Prostate gland (tissue), 2 donors: ENCODE data around the gene UCP1. TPM values are rescaled to one million over a fixed set of nuclear protein-coding genes. Genes with fewer than 3 reads are reported as not detected.

Experiments used
- DNase-seq: peaks from one replicate; pipeline ENCODE4 v3.0.0-alpha.2; 2019; ENCODE audit warnings: low spot score
- H3K27ac ChIP-seq, 2 donors: fragments of 200-600 bp; sonication (generic); 2 replicates each; pipeline ENCODE4 v1.5.1; 2017 to 2019
- H3K27me3 ChIP-seq: fragments of 200-600 bp; sonication (generic); replicated peaks from 2 replicates; pipeline ENCODE4 v1.5.1; 2019; ENCODE audit not compliant: insufficient read depth
- H3K36me3 ChIP-seq, 2 donors: fragments of 200-600 bp; sonication (generic); 1 replicate in 1 of 2; 2 replicates in 1 of 2; pipeline versions ENCODE4 v1.5.1 to v1.8.1; 2017 to 2019
- H3K4me1 ChIP-seq: fragments of 200-600 bp; sonication (generic); replicated peaks from 2 replicates; pipeline ENCODE4 v1.5.1; 2019
- H3K4me3 ChIP-seq, 2 donors: fragments of 200-600 bp; sonication (generic); 2 replicates each; pipeline ENCODE4 v1.5.1; 2017 to 2019
- H3K9me3 ChIP-seq: fragments of 200-600 bp; sonication (generic); 2 replicates; pipeline ENCODE4 v1.5.1; 2017
- POLR2A ChIP-seq: fragments of 450-650 bp; IDR thresholded peaks from one replicate; pipeline ENCODE4 v1.6.1; 2016; ENCODE audit warnings: antibody characterized with exemption, mild to moderate bottlenecking
- POLR2AphosphoS5 ChIP-seq: sonication (generic); formaldehyde crosslinking; IDR thresholded peaks from one replicate; pipeline ENCODE4 v1.6.1; 2017; ENCODE audit warnings: antibody characterized with exemption
- WGBS: methylation state at CpG from one replicate; pipeline ENCODE4 v1.1.5; 2018; 5-methylcytosine and 5-hydroxymethylcytosine counted together
- intact Hi-C: fragments of 100-400 bp; cut with DNase I; formaldehyde crosslinking; loops from one replicate; pipeline ENCODE4 v1.14.2; 2022
- total RNA-seq, 2 donors: library from RNA; depleted of rRNA; stranded (reverse); fragments of >200 nt; gene quantifications; one replicate each; pipeline ENCODE4 v1.1.0, GENCODE V29; 2016
- TF ChIP-seq, protein P1 (sequence below), 4 experiments: fragments of 200-600 bp in 2 of 4; fragments of 450-650 bp in 2 of 4; sonication (generic) in 2 of 4; IDR thresholded peaks; 1 replicate in 3 of 4; 2 replicates in 1 of 4; pipeline ENCODE4 v1.5.1; 2016 to 2019; ENCODE audit warnings: antibody characterized with exemption in 4 of 4, mild to moderate bottlenecking in 2 of 4, moderate library complexity in 2 of 4

Gene UCP1
- total RNA-seq, 2 donors from 2014 or later: not detected

DNA sequence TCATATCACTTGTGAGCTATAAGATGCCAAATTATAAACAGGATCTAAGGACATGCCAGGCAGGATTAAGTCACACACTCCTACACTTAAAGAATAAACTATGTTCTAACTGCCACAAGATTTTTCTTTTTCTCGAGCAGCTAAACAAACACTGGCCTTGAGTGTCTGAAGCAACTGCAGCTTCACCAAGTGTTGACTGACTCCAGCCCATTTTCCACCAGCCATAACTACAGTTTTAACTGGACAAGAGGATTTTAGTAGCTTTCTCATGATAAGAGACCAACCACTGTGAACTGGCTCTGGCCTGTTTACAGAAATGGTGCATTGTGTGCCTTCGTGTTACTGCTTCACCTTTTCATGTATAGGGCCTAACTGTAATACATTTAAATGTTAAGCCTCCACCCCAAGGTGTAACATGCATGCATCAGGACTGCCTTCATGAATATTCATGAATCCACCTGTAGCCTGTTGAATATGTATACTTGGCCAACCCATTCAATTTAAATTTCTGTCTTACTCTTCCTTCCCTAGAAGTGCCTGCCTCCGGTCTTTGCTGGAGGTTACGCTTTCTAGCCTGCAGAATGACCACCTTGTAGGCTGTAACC lies 10.8 kb downstream of the UCP1 start:
- 77% methylated on average over 4 of the region's 4 CpGs for WGBS
- DNase-seq: no peak
- intact Hi-C loops: no loop called here
- Histone ChIP-seq H3K27me3 (no peaks in the 10 kb centered on the region), H3K4me3 (no peak overlapping the region), H3K4me1 (no peaks in the 10 kb centered on the region), H3K27ac (no peak overlapping the region), H3K9me3 (no peaks in the 10 kb centered on the region), H3K36me3 (no peaks in the 10 kb centered on the region)
- TF ChIP-seq POLR2AphosphoS5: no peak
- TF ChIP-seq, protein P1, sequence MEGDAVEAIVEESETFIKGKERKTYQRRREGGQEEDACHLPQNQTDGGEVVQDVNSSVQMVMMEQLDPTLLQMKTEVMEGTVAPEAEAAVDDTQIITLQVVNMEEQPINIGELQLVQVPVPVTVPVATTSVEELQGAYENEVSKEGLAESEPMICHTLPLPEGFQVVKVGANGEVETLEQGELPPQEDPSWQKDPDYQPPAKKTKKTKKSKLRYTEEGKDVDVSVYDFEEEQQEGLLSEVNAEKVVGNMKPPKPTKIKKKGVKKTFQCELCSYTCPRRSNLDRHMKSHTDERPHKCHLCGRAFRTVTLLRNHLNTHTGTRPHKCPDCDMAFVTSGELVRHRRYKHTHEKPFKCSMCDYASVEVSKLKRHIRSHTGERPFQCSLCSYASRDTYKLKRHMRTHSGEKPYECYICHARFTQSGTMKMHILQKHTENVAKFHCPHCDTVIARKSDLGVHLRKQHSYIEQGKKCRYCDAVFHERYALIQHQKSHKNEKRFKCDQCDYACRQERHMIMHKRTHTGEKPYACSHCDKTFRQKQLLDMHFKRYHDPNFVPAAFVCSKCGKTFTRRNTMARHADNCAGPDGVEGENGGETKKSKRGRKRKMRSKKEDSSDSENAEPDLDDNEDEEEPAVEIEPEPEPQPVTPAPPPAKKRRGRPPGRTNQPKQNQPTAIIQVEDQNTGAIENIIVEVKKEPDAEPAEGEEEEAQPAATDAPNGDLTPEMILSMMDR (IDR thresholded peaks at IDR 0.05): no peak
- no peak for TF ChIP-seq POLR2A

DNA sequence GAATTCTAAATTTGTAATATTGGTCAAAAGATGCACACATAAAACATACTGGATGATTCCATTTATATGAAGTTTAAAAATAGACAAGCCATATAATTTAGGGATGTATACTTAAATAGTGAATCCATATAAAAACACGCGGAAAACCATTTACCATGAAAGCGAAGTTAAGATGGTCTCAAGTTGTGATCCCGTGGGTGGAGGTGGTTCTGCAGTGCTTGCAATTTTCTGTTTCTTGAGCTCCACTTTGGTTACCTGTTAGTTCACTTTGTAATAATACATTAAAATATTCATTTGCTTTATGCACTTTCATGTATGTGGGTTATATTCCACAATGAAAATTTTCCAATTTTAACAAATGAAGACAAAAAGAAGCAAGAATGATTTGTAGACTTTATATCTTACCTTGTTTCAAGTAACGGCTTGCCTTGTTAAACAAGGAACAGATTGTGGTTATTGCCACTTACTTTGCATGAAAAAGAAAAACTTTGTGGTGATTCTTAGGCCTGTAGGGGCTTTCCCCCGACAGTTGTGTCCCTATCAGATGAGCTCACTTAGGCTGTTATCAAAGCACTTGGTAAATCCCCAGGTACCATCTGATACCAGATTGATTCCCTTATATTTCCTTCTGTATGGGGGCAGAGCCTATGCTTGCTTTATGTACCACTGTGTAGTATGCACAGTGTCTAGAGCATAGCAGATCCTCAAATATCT lies 12.2 kb downstream of the UCP1 start:
- Histone ChIP-seq H3K4me1 (no peaks in the 10 kb centered on the region), H3K4me3 (no peak overlapping the region), H3K9me3 (no peaks in the 10 kb centered on the region), H3K27me3 (no peaks in the 10 kb centered on the region), H3K36me3 (no peaks in the 10 kb centered on the region), H3K27ac (no peak overlapping the region)
- no peak for DNase-seq
- TF ChIP-seq, protein P1 (IDR thresholded peaks at IDR 0.05): no peak
- no peak for TF ChIP-seq POLR2AphosphoS5
- TF ChIP-seq POLR2A: no peak
- intact Hi-C loops: no loop called here
- WGBS: 77% methylated on average over 6 of the region's 6 CpGs

DNA sequence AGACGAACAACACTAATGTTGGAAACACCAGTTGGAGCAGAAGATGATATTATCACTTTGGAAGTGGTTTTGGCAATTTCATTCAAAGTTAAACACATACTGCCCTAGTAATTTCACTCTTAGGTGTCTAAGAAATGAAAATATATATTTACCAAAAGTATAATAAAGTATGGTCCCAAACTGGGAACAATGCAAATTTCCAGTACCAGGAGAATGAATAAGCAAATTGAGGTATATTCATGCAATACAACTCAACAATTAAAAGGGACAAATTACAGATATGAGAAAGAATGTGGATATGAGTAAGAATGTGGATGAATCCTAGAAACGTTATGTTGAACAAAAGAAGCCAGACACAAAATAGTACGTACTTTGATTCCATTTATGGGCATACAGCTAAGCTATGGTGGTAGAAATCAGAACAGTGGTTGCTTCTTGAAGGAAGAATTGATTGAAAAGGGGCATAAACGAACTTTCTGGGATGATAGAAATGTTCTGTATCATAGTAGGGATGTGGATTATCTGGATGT lies 34.7 kb downstream of the UCP1 start:
- no peak for DNase-seq
- no peak for TF ChIP-seq POLR2AphosphoS5
- intact Hi-C loops: no loop called here
- no peak overlapping the region for H3K27ac ChIP-seq
- H3K27me3 ChIP-seq: no peaks in the 10 kb centered on the region
- no peak overlapping the region for H3K4me3 ChIP-seq
- no peaks in the 10 kb centered on the region for H3K4me1 ChIP-seq
- WGBS: 84% methylated on average over 4 of the region's 4 CpGs
- H3K36me3 ChIP-seq: no peaks in the 10 kb centered on the region
- H3K9me3 ChIP-seq: no peaks in the 10 kb centered on the region

DNA sequence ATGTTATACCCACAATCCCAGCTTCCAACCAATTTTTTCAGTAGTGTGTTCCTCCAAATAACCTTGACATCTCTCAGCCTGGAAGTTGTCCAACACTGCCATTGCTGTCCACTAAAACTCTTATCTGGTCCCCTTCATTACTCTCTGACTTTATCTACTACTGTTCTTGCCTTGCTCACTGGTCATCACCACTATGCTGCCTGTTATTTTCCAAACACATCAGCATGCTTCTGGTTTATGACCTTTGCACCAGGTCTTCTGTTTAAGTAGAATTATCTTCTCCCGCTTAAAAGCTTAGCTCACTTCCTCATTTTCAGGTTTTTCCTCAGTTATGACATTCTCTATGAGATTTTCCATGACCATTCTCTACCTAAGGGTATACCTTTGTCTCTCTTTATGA lies 39.3 kb downstream of the UCP1 start:
- H3K27ac ChIP-seq: no peak overlapping the region
- intact Hi-C loops: loop anchor here (5.0 to 10.0 kb wide), 2 partner anchors 155 to 323 kb away; partner anchors contain the start of gene SCOC
- no peak for DNase-seq

More for the DNA sequence above, 39.3 kb downstream of the UCP1 start:
- Histone ChIP-seq H3K36me3 (no peaks in the 10 kb centered on the region), H3K4me1 (no peaks in the 10 kb centered on the region), H3K27me3 (no peaks in the 10 kb centered on the region), H3K9me3 (no peaks in the 10 kb centered on the region), H3K4me3 (no peak overlapping the region)
- TF ChIP-seq, protein P1 (IDR thresholded peaks at IDR 0.05): no peak
- TF ChIP-seq POLR2AphosphoS5: no peak
- TF ChIP-seq POLR2A: no peak
- WGBS: 85% methylated on average over 1 of the region's 1 CpG
